SK-N-SH (cell line): ENCODE data around the gene ADAMTS9. TPM values are rescaled to one million over a fixed set of nuclear protein-coding genes. Genes with fewer than 3 reads are reported as not detected.

ENCODE experiments used
- CTCF ChIA-PET: fragments of 300-600, 350-600 bp; formaldehyde crosslinking; extraction: SDS; loops from one replicate; lab custom pipeline; 2021; lab: Yijun Ruan, JAX
- POLR2A ChIA-PET: fragments of 350-600 bp; sonication (Branson Sonifier 250); formaldehyde crosslinking; extraction: SDS; loops from one replicate; lab custom pipeline; 2020; ENCODE audit warnings: antibody characterized with exemption, inconsistent platforms; lab: Yijun Ruan, JAX
- DNase-seq: peaks from one replicate; pipeline ENCODE4 v3.0.0; 2012
- H2AFZ ChIP-seq: fragments of 200-600 bp; sonication (generic); 2 replicates; pipeline ENCODE4 v1.8.1; 2016; ENCODE audit warnings: antibody characterized with exemption, mild to moderate bottlenecking, low read depth
- H3F3A ChIP-seq: fragments of 200-600 bp; sonication (generic); replicated peaks from 2 replicates; pipeline ENCODE3; 2016; ENCODE audit warnings: antibody characterized with exemption, mild to moderate bottlenecking; ENCODE audit not compliant: insufficient read depth
- H3K27ac ChIP-seq, 2 experiments: fragments of 200-500 bp in 1 of 2; fragments of 200-600 bp in 1 of 2; sonication (Bioruptor generic) in 1 of 2; sonication (generic), shearing (Covaris generic) in 1 of 2; 2 replicates each; pipeline versions ENCODE4 v1.5.1 to v1.6.1; 2014 to 2016; ENCODE audit warnings: low read depth in 2 of 2, inconsistent platforms in 1 of 2, low read length in 1 of 2, mild to moderate bottlenecking in 1 of 2, mixed read lengths in 1 of 2
- H3K27me3 ChIP-seq: fragments of 200-600 bp; sonication (generic), shearing (Covaris generic); 2 replicates; pipeline ENCODE4 v1.6.1; 2016; ENCODE audit warnings: mixed run types; ENCODE audit not compliant: insufficient read depth
- H3K36me3 ChIP-seq, 2 experiments: fragments of 200-500 bp in 1 of 2; fragments of 200-600 bp in 1 of 2; sonication (Bioruptor generic) in 1 of 2; sonication (generic) in 1 of 2; replicated peaks in 1 of 2; 2 replicates each; pipeline versions ENCODE3 to v1.5.1; 2014 to 2016; ENCODE audit warnings: low read length in 1 of 2, mild to moderate bottlenecking in 1 of 2; ENCODE audit not compliant: insufficient read depth in 2 of 2, control insufficient read depth in 1 of 2
- H3K4me1 ChIP-seq, 2 experiments: fragments of 200-500 bp in 1 of 2; fragments of 200-600 bp in 1 of 2; sonication (Bioruptor generic) in 1 of 2; sonication (generic), shearing (Covaris generic) in 1 of 2; 2 replicates each; pipeline versions ENCODE4 v1.5.1 to v1.6.1; 2014 to 2016; ENCODE audit warnings: low read depth in 1 of 2, low read length in 1 of 2, mixed run types in 1 of 2; ENCODE audit not compliant: insufficient read depth in 2 of 2, control insufficient read depth in 1 of 2
- H3K4me2 ChIP-seq: fragments of 200-600 bp; sonication (generic), shearing (Covaris generic); 2 replicates; pipeline ENCODE4 v1.6.1; 2017; ENCODE audit warnings: mixed run types
- H3K4me3 ChIP-seq, 2 experiments: fragments of 200-500 bp in 1 of 2; fragments of 200-600 bp in 1 of 2; sonication (Bioruptor generic) in 1 of 2; sonication (generic), shearing (Covaris generic) in 1 of 2; 2 replicates each; pipeline versions ENCODE4 v1.5.1 to v1.8.1; 2014 to 2016; ENCODE audit warnings: low read depth in 2 of 2, inconsistent platforms in 1 of 2, low read length in 1 of 2, mild to moderate bottlenecking in 1 of 2, mixed read lengths in 1 of 2, moderate library complexity in 1 of 2
- H3K79me2 ChIP-seq: fragments of 200-600 bp; sonication (generic); 2 replicates; pipeline ENCODE4 v1.8.1; 2017; ENCODE audit warnings: mild to moderate bottlenecking; ENCODE audit not compliant: insufficient read depth
- H3K9ac ChIP-seq: fragments of 200-600 bp; sonication (generic); 2 replicates; pipeline ENCODE4 v1.6.1; 2017; ENCODE audit warnings: mixed run types
- H3K9me2 ChIP-seq: fragments of 200-600 bp; sonication (generic); 2 replicates; pipeline ENCODE4 v1.6.1; 2017; ENCODE audit warnings: mixed run types
- H3K9me3 ChIP-seq: fragments of 200-600 bp; sonication (generic); 2 replicates; pipeline ENCODE4 v1.6.1; 2017; ENCODE audit warnings: mixed run types, mild to moderate bottlenecking, moderate library complexity
- H4K20me1 ChIP-seq: fragments of 200-600 bp; sonication (generic); 2 replicates; pipeline ENCODE4 v1.6.1; 2017; ENCODE audit warnings: mild to moderate bottlenecking, mixed run types; ENCODE audit not compliant: insufficient read depth
- CHD2 ChIP-seq: fragments of 150-350 bp; IDR thresholded peaks from 2 replicates; pipeline ENCODE4 v1.6.1; 2018; ENCODE audit warnings: low read length; ENCODE audit not compliant: partially characterized antibody
- ELF1 ChIP-seq: IDR thresholded peaks from 2 replicates; pipeline ENCODE4 v1.4.0; 2012
- EP300 ChIP-seq, 2 experiments: IDR thresholded peaks; 2 replicates each; pipeline versions ENCODE4 v1.4.0 to v1.6.1; 2012; ENCODE audit warnings: borderline replicate concordance in 1 of 2, low read depth in 1 of 2, low read length in 1 of 2
- EZH2phosphoT487 ChIP-seq: fragments of 200-600 bp; sonication (generic); IDR thresholded peaks from 2 replicates; pipeline ENCODE4 v1.6.1; 2017; ENCODE audit warnings: low read depth, mixed run types, mild to moderate bottlenecking, antibody characterized with exemption, moderate library complexity, borderline replicate concordance
- GATA2 ChIP-seq: sonication (generic); formaldehyde crosslinking; IDR thresholded peaks from 2 replicates; pipeline ENCODE4 v1.5.0; 2020; ENCODE audit warnings: mild to moderate bottlenecking, missing genetic modification reagents
- JUND ChIP-seq: IDR thresholded peaks from 2 replicates; pipeline ENCODE4 v1.4.0; 2012
- MEF2A ChIP-seq: IDR thresholded peaks from 2 replicates; pipeline ENCODE4 v1.4.0; 2012; ENCODE audit warnings: low read depth, borderline replicate concordance
- MXI1 ChIP-seq: IDR thresholded peaks from 2 replicates; pipeline ENCODE4 v1.6.1; 2012; ENCODE audit warnings: mild to moderate bottlenecking, low read depth, low read length, improper control_type of control experiment
- NFIC ChIP-seq: IDR thresholded peaks from 2 replicates; pipeline ENCODE4 v1.4.0; 2012; ENCODE audit warnings: borderline replicate concordance
- NRF1 ChIP-seq: IDR thresholded peaks from 2 replicates; pipeline ENCODE4 v1.6.1; 2012; ENCODE audit warnings: low read depth, mild to moderate bottlenecking, low read length
- POLR2AphosphoS5 ChIP-seq: IDR thresholded peaks from 2 replicates; pipeline ENCODE4 v1.6.1; 2012; ENCODE audit warnings: low read depth, low read length
- RCOR1 ChIP-seq: fragments of 150-350 bp; IDR thresholded peaks from 2 replicates; pipeline ENCODE4 v1.6.1; 2017; ENCODE audit warnings: antibody characterized with exemption, low read length
- RFX5 ChIP-seq: IDR thresholded peaks from 2 replicates; pipeline ENCODE4 v1.6.1; 2012; ENCODE audit warnings: mild to moderate bottlenecking, improper control_type of control experiment, low read length
- SIN3A ChIP-seq: IDR thresholded peaks from 2 replicates; pipeline ENCODE4 v1.6.1; 2012; ENCODE audit warnings: low read depth, mild to moderate bottlenecking, low read length, moderate library complexity, borderline replicate concordance
- SMC3 ChIP-seq: IDR thresholded peaks from 2 replicates; pipeline ENCODE4 v1.6.1; 2012; ENCODE audit warnings: low read depth, low read length, improper control_type of control experiment
- TEAD4 ChIP-seq: IDR thresholded peaks from 2 replicates; pipeline ENCODE4 v1.4.0; 2012; ENCODE audit warnings: mild to moderate bottlenecking, borderline replicate concordance; ENCODE audit not compliant: insufficient read depth
- YY1 ChIP-seq: IDR thresholded peaks from 2 replicates; pipeline ENCODE4 v1.4.0; 2012; ENCODE audit warnings: low read depth, mild to moderate bottlenecking
- WGBS: methylation state at CpG from one replicate; pipeline ENCODE4 v1.1.6; 2017; ENCODE audit warnings: low lambda C conversion rate; 5-methylcytosine and 5-hydroxymethylcytosine counted together
- polyA plus RNA-seq, 3 experiments: library from polyadenylated mRNA; depleted of rRNA; stranded (reverse); fragments of >200 nt; gene quantifications; 2 replicates each; pipeline ENCODE4 v1.2.3, GENCODE V29; 2012
- TF ChIP-seq, protein P1 (sequence below): IDR thresholded peaks from 2 replicates; pipeline ENCODE4; 2012
- TF ChIP-seq, protein P2 (sequence below): fragments of 200-600 bp; sonication (generic); IDR thresholded peaks from 2 replicates; pipeline ENCODE4 v1.6.1; 2017; ENCODE audit warnings: antibody characterized with exemption, mild to moderate bottlenecking, moderate library complexity
- TF ChIP-seq, protein P3 (sequence below): IDR thresholded peaks from 2 replicates; pipeline ENCODE4 v1.4.0; 2012; ENCODE audit warnings: low read depth, borderline replicate concordance
- TF ChIP-seq, protein P4 (sequence below): IDR thresholded peaks from 2 replicates; pipeline ENCODE4 v1.6.1; 2012; ENCODE audit warnings: mild to moderate bottlenecking, low read depth, low read length, moderate library complexity
- TF ChIP-seq, protein P5 (sequence below): IDR thresholded peaks from 2 replicates; pipeline ENCODE4 v1.4.0; 2012; ENCODE audit warnings: low read depth, borderline replicate concordance

The ADAMTS9 gene
- polyA plus RNA-seq, 1 of the 3 experiments (the other 2 are of a cell fraction) = 4.1 TPM

DNA sequence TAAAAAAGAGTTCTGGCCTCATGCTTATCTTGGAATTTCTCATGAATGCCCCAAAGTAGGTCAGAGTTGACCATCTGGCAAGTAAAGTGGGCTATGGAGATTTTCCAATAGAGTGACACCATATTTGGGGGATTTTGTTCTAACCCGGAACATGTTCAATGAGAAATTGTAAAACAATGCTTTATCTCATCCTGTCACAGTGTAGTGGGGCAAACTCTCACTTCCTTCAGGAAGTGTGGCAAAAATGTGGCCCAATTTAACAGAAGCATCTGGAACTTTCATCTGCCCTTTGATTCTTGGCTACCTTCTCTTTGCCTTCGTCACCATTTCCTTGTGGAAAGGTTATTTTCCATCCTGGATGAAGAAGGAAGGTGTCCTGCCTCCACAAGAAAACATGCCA is 70.8 kb downstream of the ADAMTS9 start (continued):
- TF ChIP-seq SIN3A = no peak

DNA sequence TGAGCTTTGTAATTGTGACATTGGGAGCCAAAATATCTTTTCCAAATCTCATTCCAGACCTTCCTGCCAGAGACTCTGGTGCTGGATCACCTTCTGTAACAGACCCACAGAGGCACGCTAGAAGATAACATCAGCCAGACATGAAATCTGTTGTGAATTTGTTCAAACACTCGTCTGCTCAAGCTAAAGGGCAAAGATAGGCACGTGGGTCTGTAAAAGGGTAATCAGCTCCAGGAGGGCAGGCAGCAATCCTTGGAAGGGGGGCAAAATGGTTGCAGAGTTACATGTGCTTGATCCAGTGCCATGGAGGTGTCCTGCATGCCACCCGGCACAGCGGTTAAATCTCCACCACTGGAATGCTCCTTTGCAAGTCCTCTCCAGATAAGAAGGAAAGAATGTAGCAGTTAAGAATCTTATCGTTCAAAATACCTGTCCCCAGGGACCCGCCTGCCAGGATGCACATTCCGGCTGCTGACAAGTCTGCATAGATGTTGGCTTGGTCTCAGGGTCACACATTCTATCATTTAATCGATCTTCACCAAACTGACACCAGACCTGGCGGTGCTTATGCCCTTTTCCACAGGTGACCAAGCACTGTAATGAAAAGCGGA is 74.8 kb downstream of the ADAMTS9 start:
- H4K20me1 ChIP-seq = no peaks in the 10 kb centered on the region
- H2AFZ ChIP-seq = no peak overlapping the region; the same call in 1 of the 2 replicates
- no peaks in the 10 kb centered on the region for H3K9me2 ChIP-seq
- H3K79me2 ChIP-seq = no peaks in the 10 kb centered on the region
- no peak overlapping the region for H3K4me2 ChIP-seq
- no peaks in the 10 kb centered on the region for H3K9me3 ChIP-seq
- H3K36me3 ChIP-seq = peaks cover 12 to 72% of the 10 kb centered on the region in 2 experiments
- H3K4me1 ChIP-seq = peaks cover 0 to 51% of the 10 kb centered on the region in 2 experiments; a peak in 2 of 4 replicates
- DNase-seq = peak; percentile 65
- no peak overlapping the region for H3K4me3 ChIP-seq
- ChIA-PET CTCF (interaction anchor here (0.9 to 1.7 kb wide), 7 partner anchors 9 to 618 kb away, joined by 3 to 6 read pairs (median 3); no protein-coding TSS in a partner anchor), POLR2A (interaction anchor here (0.9 to 1.3 kb wide), 3 partner anchors 62 to 618 kb away, joined by 4 to 10 read pairs (median 7); no protein-coding TSS in a partner anchor)
- WGBS = 32% methylated on average over 11 of the region's 11 CpGs
- H3K27me3 ChIP-seq = no peaks in the 10 kb centered on the region
- peak overlapping the region in 1 of 2 experiments; percentile 96; a peak in 2 of 4 replicates for H3K27ac ChIP-seq
- H3F3A ChIP-seq = no peaks in the 10 kb centered on the region
- no peak overlapping the region for H3K9ac ChIP-seq
- TF ChIP-seq RFX5 (no peak), RCOR1 (peak; percentile 99), ELF1 (no peak), EP300 (IDR thresholded peaks at IDR 0.05; ENCODE audit: borderline replicate concordance in 1 of 2, low read depth in 1 of 2, low read length in 1 of 2) (peak in 1 of 2 experiments; percentile 99; a peak in 2 of 4 replicates), JUND (0 out of 2 replicates have a peak, but pooled peaks have one; percentile 4), POLR2AphosphoS5 (peak; percentile 76), SMC3 (no peak), EZH2phosphoT487 (no peak), TEAD4 (peak; percentile 59), CHD2 (peak; percentile 93), MEF2A (no peak), NFIC (no peak), GATA2 (peak; percentile 100), YY1 (no peak), MXI1 (peak; percentile 96), NRF1 (no peak)
- TF ChIP-seq, protein P1, sequence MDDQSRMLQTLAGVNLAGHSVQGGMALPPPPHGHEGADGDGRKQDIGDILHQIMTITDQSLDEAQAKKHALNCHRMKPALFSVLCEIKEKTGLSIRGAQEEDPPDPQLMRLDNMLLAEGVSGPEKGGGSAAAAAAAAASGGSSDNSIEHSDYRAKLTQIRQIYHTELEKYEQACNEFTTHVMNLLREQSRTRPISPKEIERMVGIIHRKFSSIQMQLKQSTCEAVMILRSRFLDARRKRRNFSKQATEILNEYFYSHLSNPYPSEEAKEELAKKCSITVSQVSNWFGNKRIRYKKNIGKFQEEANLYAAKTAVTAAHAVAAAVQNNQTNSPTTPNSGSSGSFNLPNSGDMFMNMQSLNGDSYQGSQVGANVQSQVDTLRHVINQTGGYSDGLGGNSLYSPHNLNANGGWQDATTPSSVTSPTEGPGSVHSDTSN = no peak
- TF ChIP-seq, protein P2, sequence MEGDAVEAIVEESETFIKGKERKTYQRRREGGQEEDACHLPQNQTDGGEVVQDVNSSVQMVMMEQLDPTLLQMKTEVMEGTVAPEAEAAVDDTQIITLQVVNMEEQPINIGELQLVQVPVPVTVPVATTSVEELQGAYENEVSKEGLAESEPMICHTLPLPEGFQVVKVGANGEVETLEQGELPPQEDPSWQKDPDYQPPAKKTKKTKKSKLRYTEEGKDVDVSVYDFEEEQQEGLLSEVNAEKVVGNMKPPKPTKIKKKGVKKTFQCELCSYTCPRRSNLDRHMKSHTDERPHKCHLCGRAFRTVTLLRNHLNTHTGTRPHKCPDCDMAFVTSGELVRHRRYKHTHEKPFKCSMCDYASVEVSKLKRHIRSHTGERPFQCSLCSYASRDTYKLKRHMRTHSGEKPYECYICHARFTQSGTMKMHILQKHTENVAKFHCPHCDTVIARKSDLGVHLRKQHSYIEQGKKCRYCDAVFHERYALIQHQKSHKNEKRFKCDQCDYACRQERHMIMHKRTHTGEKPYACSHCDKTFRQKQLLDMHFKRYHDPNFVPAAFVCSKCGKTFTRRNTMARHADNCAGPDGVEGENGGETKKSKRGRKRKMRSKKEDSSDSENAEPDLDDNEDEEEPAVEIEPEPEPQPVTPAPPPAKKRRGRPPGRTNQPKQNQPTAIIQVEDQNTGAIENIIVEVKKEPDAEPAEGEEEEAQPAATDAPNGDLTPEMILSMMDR = no peak
- TF ChIP-seq, protein P3, sequence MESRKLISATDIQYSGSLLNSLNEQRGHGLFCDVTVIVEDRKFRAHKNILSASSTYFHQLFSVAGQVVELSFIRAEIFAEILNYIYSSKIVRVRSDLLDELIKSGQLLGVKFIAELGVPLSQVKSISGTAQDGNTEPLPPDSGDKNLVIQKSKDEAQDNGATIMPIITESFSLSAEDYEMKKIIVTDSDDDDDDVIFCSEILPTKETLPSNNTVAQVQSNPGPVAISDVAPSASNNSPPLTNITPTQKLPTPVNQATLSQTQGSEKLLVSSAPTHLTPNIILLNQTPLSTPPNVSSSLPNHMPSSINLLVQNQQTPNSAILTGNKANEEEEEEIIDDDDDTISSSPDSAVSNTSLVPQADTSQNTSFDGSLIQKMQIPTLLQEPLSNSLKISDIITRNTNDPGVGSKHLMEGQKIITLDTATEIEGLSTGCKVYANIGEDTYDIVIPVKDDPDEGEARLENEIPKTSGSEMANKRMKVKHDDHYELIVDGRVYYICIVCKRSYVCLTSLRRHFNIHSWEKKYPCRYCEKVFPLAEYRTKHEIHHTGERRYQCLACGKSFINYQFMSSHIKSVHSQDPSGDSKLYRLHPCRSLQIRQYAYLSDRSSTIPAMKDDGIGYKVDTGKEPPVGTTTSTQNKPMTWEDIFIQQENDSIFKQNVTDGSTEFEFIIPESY = no peak
- TF ChIP-seq, protein P4, sequence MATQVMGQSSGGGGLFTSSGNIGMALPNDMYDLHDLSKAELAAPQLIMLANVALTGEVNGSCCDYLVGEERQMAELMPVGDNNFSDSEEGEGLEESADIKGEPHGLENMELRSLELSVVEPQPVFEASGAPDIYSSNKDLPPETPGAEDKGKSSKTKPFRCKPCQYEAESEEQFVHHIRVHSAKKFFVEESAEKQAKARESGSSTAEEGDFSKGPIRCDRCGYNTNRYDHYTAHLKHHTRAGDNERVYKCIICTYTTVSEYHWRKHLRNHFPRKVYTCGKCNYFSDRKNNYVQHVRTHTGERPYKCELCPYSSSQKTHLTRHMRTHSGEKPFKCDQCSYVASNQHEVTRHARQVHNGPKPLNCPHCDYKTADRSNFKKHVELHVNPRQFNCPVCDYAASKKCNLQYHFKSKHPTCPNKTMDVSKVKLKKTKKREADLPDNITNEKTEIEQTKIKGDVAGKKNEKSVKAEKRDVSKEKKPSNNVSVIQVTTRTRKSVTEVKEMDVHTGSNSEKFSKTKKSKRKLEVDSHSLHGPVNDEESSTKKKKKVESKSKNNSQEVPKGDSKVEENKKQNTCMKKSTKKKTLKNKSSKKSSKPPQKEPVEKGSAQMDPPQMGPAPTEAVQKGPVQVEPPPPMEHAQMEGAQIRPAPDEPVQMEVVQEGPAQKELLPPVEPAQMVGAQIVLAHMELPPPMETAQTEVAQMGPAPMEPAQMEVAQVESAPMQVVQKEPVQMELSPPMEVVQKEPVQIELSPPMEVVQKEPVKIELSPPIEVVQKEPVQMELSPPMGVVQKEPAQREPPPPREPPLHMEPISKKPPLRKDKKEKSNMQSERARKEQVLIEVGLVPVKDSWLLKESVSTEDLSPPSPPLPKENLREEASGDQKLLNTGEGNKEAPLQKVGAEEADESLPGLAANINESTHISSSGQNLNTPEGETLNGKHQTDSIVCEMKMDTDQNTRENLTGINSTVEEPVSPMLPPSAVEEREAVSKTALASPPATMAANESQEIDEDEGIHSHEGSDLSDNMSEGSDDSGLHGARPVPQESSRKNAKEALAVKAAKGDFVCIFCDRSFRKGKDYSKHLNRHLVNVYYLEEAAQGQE = no peak
- TF ChIP-seq, protein P5, sequence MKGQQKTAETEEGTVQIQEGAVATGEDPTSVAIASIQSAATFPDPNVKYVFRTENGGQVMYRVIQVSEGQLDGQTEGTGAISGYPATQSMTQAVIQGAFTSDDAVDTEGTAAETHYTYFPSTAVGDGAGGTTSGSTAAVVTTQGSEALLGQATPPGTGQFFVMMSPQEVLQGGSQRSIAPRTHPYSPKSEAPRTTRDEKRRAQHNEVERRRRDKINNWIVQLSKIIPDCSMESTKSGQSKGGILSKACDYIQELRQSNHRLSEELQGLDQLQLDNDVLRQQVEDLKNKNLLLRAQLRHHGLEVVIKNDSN = no peak
